MM.1S (cell line): ENCODE measurements around the gene PSENEN.

Experiments
- DNase-seq: peaks from one replicate; pipeline ENCODE4 v3.0.0-alpha.2; 2015
- H2AFZ ChIP-seq: fragments of 300-600 bp; sonication (generic); 2 replicates; pipeline ENCODE4 v1.6.0; 2016; ENCODE audit warnings: antibody characterized with exemption, low read length
- H3F3A ChIP-seq: fragments of 300-600 bp; sonication (generic); 2 replicates; pipeline ENCODE4 v1.6.1; 2016; ENCODE audit warnings: mild to moderate bottlenecking, antibody characterized with exemption, low read length, moderate library complexity, mixed read lengths; ENCODE audit not compliant: insufficient read depth
- H3K27ac ChIP-seq: fragments of 300-600 bp; sonication (generic); 2 replicates; pipeline ENCODE4 v1.5.1; 2016; ENCODE audit warnings: mild to moderate bottlenecking, low read length
- H3K27me3 ChIP-seq: fragments of 300-600 bp; sonication (generic); replicated peaks from 2 replicates; pipeline ENCODE4 v1.6.0; 2016; ENCODE audit warnings: low read length; ENCODE audit not compliant: insufficient read depth
- H3K36me3 ChIP-seq: fragments of 300-600 bp; sonication (generic); replicated peaks from 2 replicates; pipeline ENCODE4 v1.6.1; 2016; ENCODE audit warnings: mild to moderate bottlenecking, low read length, mixed read lengths; ENCODE audit not compliant: insufficient read depth
- H3K4me1 ChIP-seq: fragments of 300-600 bp; sonication (generic); 2 replicates; pipeline ENCODE4 v1.6.1; 2016; ENCODE audit warnings: low read length, mixed read lengths
- H3K4me2 ChIP-seq: fragments of 300-600 bp; sonication (generic); 2 replicates; pipeline ENCODE4 v1.6.0; 2016; ENCODE audit warnings: low read depth, low read length
- H3K4me3 ChIP-seq: fragments of 300-600 bp; sonication (generic); 2 replicates; pipeline ENCODE4 v1.5.1; 2016; ENCODE audit warnings: low read length, mixed read lengths
- H3K79me2 ChIP-seq: fragments of 300-600 bp; sonication (generic); 2 replicates; pipeline ENCODE4 v1.6.1; 2016; ENCODE audit warnings: mixed run types, low read length, mixed read lengths
- H3K9ac ChIP-seq: fragments of 300-600 bp; sonication (generic); 2 replicates; pipeline ENCODE4 v1.6.1; 2016; ENCODE audit warnings: low read length, mixed read lengths
- H3K9me2 ChIP-seq: fragments of 300-600 bp; sonication (generic); replicated peaks from 2 replicates; pipeline ENCODE4 v1.6.1; 2016; ENCODE audit warnings: mild to moderate bottlenecking, low read length, mixed read lengths; ENCODE audit not compliant: insufficient read depth
- H3K9me3 ChIP-seq: fragments of 300-600 bp; sonication (generic); replicated peaks from 2 replicates; pipeline ENCODE4 v1.6.1; 2016; ENCODE audit warnings: mild to moderate bottlenecking, low read length, mixed read lengths; ENCODE audit not compliant: insufficient read depth
- H4K20me1 ChIP-seq: fragments of 300-600 bp; sonication (generic); 2 replicates; pipeline ENCODE4 v1.6.1; 2016; ENCODE audit warnings: mild to moderate bottlenecking, low read length, moderate library complexity, mixed read lengths; ENCODE audit not compliant: insufficient read depth
- CTCF ChIP-seq: fragments of 300-600 bp; sonication (generic); IDR thresholded peaks from 2 replicates; pipeline ENCODE4 v1.5.1; 2016; ENCODE audit warnings: antibody characterized with exemption, low read length, mixed read lengths
- EZH2 ChIP-seq: fragments of 300-600 bp; sonication (generic); optimal IDR thresholded peaks from 2 replicates; pipeline ENCODE3; 2017; ENCODE audit warnings: low read depth, mild to moderate bottlenecking, antibody characterized with exemption, low read length, mixed read lengths
- EZH2phosphoT487 ChIP-seq: fragments of 300-600 bp; sonication (generic); IDR thresholded peaks from 2 replicates; pipeline ENCODE4 v1.6.1; 2018; ENCODE audit warnings: antibody characterized with exemption, low read length

Gene PSENEN

GRCh38 chr19:35702223-35703012 lies 43.0 kb upstream of the PSENEN start:
- H3K9me3 ChIP-seq = no peaks in the 10 kb centered on the region
- H3K27ac ChIP-seq = no peak overlapping the region
- H2AFZ ChIP-seq = peak overlapping the region; percentile 97
- peak overlapping the region; percentile 83 for H3K4me3 ChIP-seq
- no peaks in the 10 kb centered on the region for H3K36me3 ChIP-seq
- no peaks in the 10 kb centered on the region for H3K9me2 ChIP-seq
- peak; percentile 98 for DNase-seq
- H4K20me1 ChIP-seq = no peaks in the 10 kb centered on the region
- H3K4me2 ChIP-seq = peak overlapping the region; percentile 98
- H3K4me1 ChIP-seq = no peaks in the 10 kb centered on the region
- H3K27me3 ChIP-seq = peaks cover 12% of the 10 kb centered on the region
- no peaks in the 10 kb centered on the region for H3F3A ChIP-seq
- H3K9ac ChIP-seq = no peak overlapping the region; the same call in 1 of the 2 replicates
- no peak for TF ChIP-seq CTCF
- no peak for TF ChIP-seq EZH2phosphoT487
- no peak for TF ChIP-seq EZH2
- no peaks in the 10 kb centered on the region for H3K79me2 ChIP-seq

GRCh38 chr19:35703343-35703742 lies 42.1 kb upstream of the PSENEN start:
- no peaks in the 10 kb centered on the region for H3K9me2 ChIP-seq
- no peaks in the 10 kb centered on the region for H3K36me3 ChIP-seq
- no peak for DNase-seq
- H3K9me3 ChIP-seq = no peaks in the 10 kb centered on the region
- H3K4me2 ChIP-seq = no peak overlapping the region
- peaks cover 19% of the 10 kb centered on the region for H3K27me3 ChIP-seq
- TF ChIP-seq EZH2 = no peak
- TF ChIP-seq EZH2phosphoT487 = no peak
- no peak for TF ChIP-seq CTCF
- H3K4me3 ChIP-seq = no peak overlapping the region
- no peaks in the 10 kb centered on the region for H3K4me1 ChIP-seq
- H4K20me1 ChIP-seq = no peaks in the 10 kb centered on the region
- no peak overlapping the region for H3K27ac ChIP-seq
- H2AFZ ChIP-seq = no peak overlapping the region
- no peaks in the 10 kb centered on the region for H3F3A ChIP-seq
- no peaks in the 10 kb centered on the region for H3K79me2 ChIP-seq
- H3K9ac ChIP-seq = no peak overlapping the region

GRCh38 chr19:35704218-35704617 lies 41.2 kb upstream of the PSENEN start, which contains the start of gene ZBTB32:
Gene ZBTB32, plus strand, starts transcription at chr19:35704558. Its CDS starts 10,069 bp downstream, at chr19:35714627.
- no peak within 1 kb of the TSS for H2AFZ ChIP-seq
- DNase-seq = no peak
- H3K36me3 ChIP-seq = no peaks in the 10 kb centered on the region
- TF ChIP-seq CTCF (no peak), EZH2phosphoT487 (no peak), EZH2 (no peak)
- no peak within 1 kb of the TSS for H3K27ac ChIP-seq
- H3K9me2 ChIP-seq = no peaks in the 10 kb centered on the region
- no peak within 1 kb of the TSS for H3K4me3 ChIP-seq
- H3K9me3 ChIP-seq = no peaks in the 10 kb centered on the region
- H4K20me1 ChIP-seq = no peaks in the 10 kb centered on the region
- no peak within 1 kb of the TSS for H3K9ac ChIP-seq
- no peaks in the 10 kb centered on the region for H3K79me2 ChIP-seq
- H3F3A ChIP-seq = no peaks in the 10 kb centered on the region
- H3K4me1 ChIP-seq = no peaks in the 10 kb centered on the region
- no peak within 1 kb of the TSS for H3K4me2 ChIP-seq
- peaks cover 28% of the 10 kb centered on the region for H3K27me3 ChIP-seq
